K562 (cell line): Measurements from ENCODE around the gene OXSR1. TPM values are rescaled to one million over a fixed set of nuclear protein-coding genes. Genes with fewer than 3 reads are reported as not detected.

ENCODE experiments used
- ATAC-seq: fragments of 200-7000 bp; cut with Tn5 transposase; 3 replicates; pipeline ENCODE4 v1.9.1; 2020; ENCODE audit warnings: moderate library complexity
- BruUV-seq: library from RNA; stranded (reverse); fragments of 400-500 nt; replicated peaks from 2 replicates; lab custom pipeline; 2021; lab: Mats Ljungman, UMichigan
- CTCF ChIA-PET: fragments of 300-600 bp; formaldehyde crosslinking; extraction: SDS; loops from one replicate; lab custom pipeline; 2021; ENCODE audit warnings: low intra/inter-chr PET ratio; lab: Yijun Ruan, JAX
- POLR2A ChIA-PET: fragments of 300-600, 350-650 bp; sonication (Branson Sonifier 250); formaldehyde crosslinking; extraction: SDS; loops from one replicate; lab custom pipeline; 2021; ENCODE audit warnings: antibody characterized with exemption, inconsistent platforms; lab: Yijun Ruan, JAX
- DNase-seq, 4 experiments: peaks; one replicate each; pipeline versions ENCODE4 v3.0.0 to v3.0.0-alpha.2; 2011 to 2018; ENCODE audit warnings: low spot score in 3 of 4, mixed read lengths in 3 of 4; ENCODE audit errors: extremely low read depth in 1 of 4
- FAIRE-seq: peaks from 2 replicates; lab custom pipeline; 2011; peaks lifted over from hg19 to GRCh38; lab: Jason Lieb, UNC
- H2AFZ ChIP-seq: 2 replicates; pipeline ENCODE4 v1.6.0; 2011; ENCODE audit warnings: low read depth, low read length, control low read depth, inconsistent platforms
- H3K27ac ChIP-seq: fragments of 200-600 bp; 3 replicates; pipeline ENCODE4 v1.8.0; 2011; ENCODE audit warnings: low read depth, mild to moderate bottlenecking, control low read depth, inconsistent platforms, low read length, moderate library complexity, mixed read lengths; ENCODE audit errors: extremely low read depth
- H3K27me3 ChIP-seq, 2 experiments: fragments of 300-600 bp in 1 of 2; 2 replicates in 1 of 2; 3 replicates in 1 of 2; pipeline versions ENCODE4 v1.6.0 to v1.8.0; 2011; ENCODE audit warnings: inconsistent platforms in 2 of 2, low read length in 2 of 2, mild to moderate bottlenecking in 1 of 2, mixed read lengths in 1 of 2, moderate library complexity in 1 of 2; ENCODE audit not compliant: control insufficient read depth in 2 of 2, insufficient read depth in 2 of 2
- H3K36me3 ChIP-seq: fragments of 300-600 bp; 3 replicates; pipeline ENCODE4 v1.8.0; 2011; ENCODE audit warnings: mild to moderate bottlenecking, low read length, inconsistent platforms; ENCODE audit not compliant: control insufficient read depth, insufficient read depth
- H3K4me1 ChIP-seq, 2 experiments: fragments of 200-600 bp in 1 of 2; replicated peaks in 1 of 2; 2 replicates in 1 of 2; 3 replicates in 1 of 2; pipeline versions ENCODE4 v1.5.1 to v1.8.0; 2011; ENCODE audit warnings: inconsistent platforms in 2 of 2, low read length in 2 of 2, mild to moderate bottlenecking in 1 of 2, mixed read lengths in 1 of 2, moderate library complexity in 1 of 2; ENCODE audit not compliant: control insufficient read depth in 2 of 2, insufficient read depth in 2 of 2
- H3K4me2 ChIP-seq: 2 replicates; pipeline ENCODE4 v1.6.1; 2011; ENCODE audit warnings: low read length, control low read depth, inconsistent platforms, mixed read lengths; ENCODE audit not compliant: insufficient read depth
- H3K4me3 ChIP-seq: fragments of 200-600 bp; sonication (generic), shearing (Covaris generic); 2 replicates; pipeline ENCODE4 v1.5.1; 2016; ENCODE audit warnings: control low read depth, inconsistent platforms
- H3K79me2 ChIP-seq: fragments of 200-600 bp; 3 replicates; pipeline ENCODE4 v1.8.0; 2011; ENCODE audit warnings: low read length, inconsistent platforms; ENCODE audit not compliant: control insufficient read depth, insufficient read depth
- H3K9ac ChIP-seq, 2 experiments: 2 replicates each; pipeline versions ENCODE4 v1.6.0 to v1.6.1; 2011; ENCODE audit warnings: low read depth in 2 of 2, low read length in 2 of 2, control low read depth in 1 of 2, inconsistent platforms in 1 of 2, mild to moderate bottlenecking in 1 of 2, mixed read lengths in 1 of 2; ENCODE audit not compliant: insufficient read depth in 1 of 2
- H3K9me1 ChIP-seq: one replicate; pipeline ENCODE4 v1.6.0; 2011; ENCODE audit warnings: inconsistent platforms, mild to moderate bottlenecking, low read length, moderate library complexity; ENCODE audit not compliant: control insufficient read depth, insufficient read depth
- H3K9me3 ChIP-seq: replicated peaks from 2 replicates; pipeline ENCODE4 v1.5.1; 2011; ENCODE audit warnings: low read depth, low read length, inconsistent platforms; ENCODE audit not compliant: control insufficient read depth, insufficient read depth
- H4K20me1 ChIP-seq: replicated peaks from 2 replicates; pipeline ENCODE4 v1.6.1; 2011; ENCODE audit warnings: low read length, inconsistent platforms, mixed read lengths; ENCODE audit not compliant: control insufficient read depth, insufficient read depth
- ATF2 ChIP-seq: sonication (generic); formaldehyde crosslinking; IDR thresholded peaks from 2 replicates; pipeline ENCODE4 v1.8.1; 2022; ENCODE audit warnings: missing genetic modification reagents
- MED1 ChIP-seq: sonication (generic); formaldehyde crosslinking; IDR thresholded peaks from 2 replicates; pipeline ENCODE4 v1.8.1; 2023; ENCODE audit warnings: missing genetic modification reagents, borderline replicate concordance
- MEIS2 ChIP-seq: fragments of 450-650 bp; IDR thresholded peaks from 2 replicates; pipeline ENCODE4 v1.6.1; 2014; ENCODE audit warnings: mild to moderate bottlenecking; ENCODE audit not compliant: partially characterized antibody
- MYNN ChIP-seq, 2 experiments: sonication (generic); formaldehyde crosslinking in 1 of 2; IDR thresholded peaks; 2 replicates each; pipeline versions ENCODE4 v1.5.0 to v1.6.1; 2016 to 2020; ENCODE audit warnings: antibody characterized with exemption in 1 of 2, missing genetic modification reagents in 1 of 2
- SFPQ ChIP-seq: fragments of 200-400 bp; formaldehyde crosslinking; IDR thresholded peaks from 2 replicates; pipeline ENCODE4 v1.6.1; 2017; ENCODE audit warnings: mild to moderate bottlenecking, low read depth, low read length, moderate library complexity
- SIN3B ChIP-seq: fragments of 450-650 bp; IDR thresholded peaks from 2 replicates; pipeline ENCODE4 v1.6.1; 2017; ENCODE audit warnings: low read depth, mild to moderate bottlenecking, moderate library complexity
- TCFL5 ChIP-seq: fragments of 250-450 bp; sonication (Bioruptor Pico); conservative IDR thresholded peaks from 2 replicates; pipeline ENCODE4 v1.6.1; 2021; ENCODE audit warnings: mild to moderate bottlenecking, moderate library complexity, matching md5 sums
- ZC3H11A ChIP-seq: IDR thresholded peaks from 2 replicates; pipeline ENCODE4 v1.6.1; 2012; ENCODE audit warnings: low read depth, low read length, improper control_type of control experiment
- ZNF263 ChIP-seq: sonication (generic); formaldehyde crosslinking; IDR thresholded peaks from 2 replicates; pipeline ENCODE4 v1.8.0; 2022; ENCODE audit warnings: mild to moderate bottlenecking, missing genetic modification reagents, borderline replicate concordance
- ZNF609 ChIP-seq: sonication (generic); formaldehyde crosslinking; IDR thresholded peaks from 2 replicates; pipeline ENCODE4 v1.8.1; 2023; ENCODE audit warnings: missing genetic modification reagents, mild to moderate bottlenecking, borderline replicate concordance
- WGBS: fragments of 100-300 bp; shearing (Covaris generic); methylation state at CpG from one replicate; pipeline ENCODE4 v1.1.6; 2016; ENCODE audit warnings: low coverage, mixed read lengths; ENCODE audit not compliant: insufficient coverage; ENCODE audit errors: missing lambda C conversion rate; 5-methylcytosine and 5-hydroxymethylcytosine counted together
- in situ Hi-C: fragments of 300-500 bp; cut with MboI; formaldehyde crosslinking; loops from 4 replicates; pipeline ENCODE4 v1.15.0; 2018; ENCODE audit warnings: inconsistent platforms, mixed read lengths
- intact Hi-C: fragments of 100-400 bp; cut with micrococcal nuclease; formaldehyde crosslinking; loops from 2 replicates; pipeline ENCODE4 v1.14.2; 2022
- polyA plus RNA-seq, 8 experiments: library from polyadenylated mRNA; depleted of rRNA in 4 of 8; stranded (reverse) in 5 of 8; unstranded in 3 of 8; fragments of >200 nt; fragmentation: Nextera tagmentation in 2 of 8; fragmentation: Illumina TruSeq in 1 of 8; extraction: Ambion mirVana in 2 of 8; extraction: Trizol in 1 of 8; gene quantifications; 2 replicates each; pipeline versions ENCODE4 v1.2.1 to v1.2.3, GENCODE V29; 2011 to 2014; ENCODE audit warnings: inconsistent platforms in 1 of 8, missing spikeins in 1 of 8
- total RNA-seq, 7 experiments: library from RNA; depleted of rRNA in 6 of 7; stranded (reverse); fragments of >200 nt in 6 of 7; fragmentation: Illumina TruSeq in 2 of 7; extraction: Trizol in 2 of 7; gene quantifications; 2 replicates each; pipeline versions ENCODE4 v1.2.1 to v1.2.3, GENCODE V29; 2011 to 2021; ENCODE audit warnings: low replicate concordance in 1 of 7

Gene OXSR1
- total and polyA plus RNA-seq, 9 of the 15 experiments (the other 6 are each of a cell fraction or from before 2014, with no cell fraction given), result 15.7 to 87.6 (median 48.7) TPM

GRCh38 chr3:38169027-38169317 lies 3.6 kb downstream of the OXSR1 start (continued):
- 0 out of 2 replicates have a peak, but pooled peaks have one; percentile 23 for TF ChIP-seq ZNF609 (CRISPR knock-in tag)
- TF ChIP-seq ZC3H11A, result no peak
- no peak for TF ChIP-seq MYNN (IDR thresholded peaks at IDR 0.05)
- no peak for TF ChIP-seq MYNN (CRISPR knock-in tag; IDR thresholded peaks at IDR 0.05)
- no peak for TF ChIP-seq TCFL5 (CRISPR knock-in tag)

GRCh38 chr3:38170722-38171121 lies 5.4 kb downstream of the OXSR1 start:
- intact Hi-C loops, result no loop called here
- WGBS, result 80% methylated on average over 4 of the region's 4 CpGs
- peaks cover 23% of the 10 kb centered on the region for H3K36me3 ChIP-seq
- BruUV-seq, result no TSS peak
- H3K4me2 ChIP-seq, result no peak overlapping the region
- no peak overlapping the region for H3K9ac ChIP-seq
- FAIRE-seq (no peak), DNase-seq (no peak), ATAC-seq (no peak)
- peaks cover 9 to 18% of the 10 kb centered on the region in 2 experiments; a peak in 3 of 5 replicates for H3K4me1 ChIP-seq
- no peaks in the 10 kb centered on the region for H3K27me3 ChIP-seq
- H3K9me3 ChIP-seq, result no peaks in the 10 kb centered on the region
- no peak overlapping the region for H3K4me3 ChIP-seq
- ChIA-PET CTCF (interaction anchor here (0.7 kb wide), 1 partner anchor 28 kb away, joined by 4 read pairs; no protein-coding TSS in a partner anchor), POLR2A (interaction anchor here (0.7 to 1.1 kb wide), 2 partner anchors 17 to 34 kb away, joined by 3 to 5 read pairs; partner anchors contain the start of gene ACAA1)
- TF ChIP-seq ATF2 (CRISPR knock-in tag), result no peak
- no peak for TF ChIP-seq SFPQ
- TF ChIP-seq MED1 (CRISPR knock-in tag), result no peak
- TF ChIP-seq SIN3B, result no peak
- TF ChIP-seq ZNF263, result no peak
- TF ChIP-seq MEIS2, result no peak
- no peak overlapping the region for H3K27ac ChIP-seq
- peaks cover 33% of the 10 kb centered on the region for H4K20me1 ChIP-seq
- peaks cover 99% of the 10 kb centered on the region for H3K79me2 ChIP-seq
- in situ Hi-C loops, result no loop called here
- H3K9me1 ChIP-seq, result peaks cover 2% of the 10 kb centered on the region
- no peak overlapping the region for H2AFZ ChIP-seq
